Brain microvascular endothelial cell (primary cell): ENCODE results near the gene INPP4B.
"Not testable (repeated sequence)": the region's sequence is repeated elsewhere in the genome, so short reads cannot be mapped to it uniquely, and the experiment has no call there.

Experiments used
- DNase-seq: peaks from one replicate; pipeline ENCODE4 v3.0.0-alpha.2; 2020
- H3K27ac ChIP-seq: fragments of 250-450 bp; sonication (Bioruptor Pico); 2 replicates; pipeline ENCODE4 v1.5.1; 2020; ENCODE audit warnings: mild to moderate bottlenecking, moderate library complexity
- H3K27me3 ChIP-seq: fragments of 250-450 bp; sonication (Bioruptor Pico); replicated peaks from 2 replicates; pipeline ENCODE4 v1.5.1; 2020; ENCODE audit warnings: mild to moderate bottlenecking
- H3K36me3 ChIP-seq: fragments of 250-450 bp; sonication (Bioruptor Pico); replicated peaks from 2 replicates; pipeline ENCODE4 v1.5.1; 2020; ENCODE audit warnings: mild to moderate bottlenecking
- H3K4me3 ChIP-seq: 2 replicates; pipeline ENCODE4 v1.5.1; 2011; ENCODE audit warnings: low read depth, mild to moderate bottlenecking, control low read depth, low read length, moderate library complexity
- CTCF ChIP-seq: IDR thresholded peaks from 2 replicates; pipeline ENCODE4 v1.5.1; 2011; ENCODE audit warnings: low read depth, mild to moderate bottlenecking, moderate library complexity, low read length, control low read depth, inconsistent platforms; ENCODE audit errors: missing control alignments
- in situ Hi-C: cut with HindIII; loops from 2 replicates; pipeline ENCODE4 v1.10.0; 2017; ENCODE audit warnings: low sequenced_read_pairs, low pct_ligation_motif_present

INPP4B gene

GRCh38 chr4:142402900-142403299 is 443.2 kb downstream of the INPP4B start:
- Histone ChIP-seq H3K27ac (peak overlapping the region; percentile 23), H3K36me3 (no peaks in the 10 kb centered on the region), H3K27me3 (no peaks in the 10 kb centered on the region), H3K4me3 (peak overlapping the region; percentile 55)
- in situ Hi-C loops = no loop called here
- TF ChIP-seq CTCF = no peak
- DNase-seq = peak; percentile 26

GRCh38 chr4:142402156-142402555 is 443.9 kb downstream of the INPP4B start:
- no peak overlapping the region for H3K4me3 ChIP-seq
- in situ Hi-C loops = no loop called here
- no peaks in the 10 kb centered on the region for H3K27me3 ChIP-seq

GRCh38 chr4:142397364-142397991 is 448.6 kb downstream of the INPP4B start:
- DNase-seq = peak; percentile 32
- in situ Hi-C loops, H3K4me3 ChIP-seq, H3K36me3 ChIP-seq, H3K27me3 ChIP-seq: not testable (repeated sequence)
- peak overlapping the region; percentile 2 for H3K27ac ChIP-seq

More at GRCh38 chr4:142402156-142402555, 443.9 kb downstream of the INPP4B start:
- H3K27ac ChIP-seq = peak overlapping the region; percentile 23
- no peaks in the 10 kb centered on the region for H3K36me3 ChIP-seq
- TF ChIP-seq CTCF = no peak
- DNase-seq = no peak

GRCh38 chr4:142396279-142396678 is 449.8 kb downstream of the INPP4B start:
- Histone ChIP-seq H3K4me3 (no peak overlapping the region), H3K27ac (no peak overlapping the region), H3K27me3 (no peaks in the 10 kb centered on the region), H3K36me3 (no peaks in the 10 kb centered on the region)
- in situ Hi-C loops = no loop called here
- TF ChIP-seq CTCF = no peak
- DNase-seq = no peak

GRCh38 chr4:142393127-142393526 is 453.0 kb downstream of the INPP4B start:
- DNase-seq = no peak
- Histone ChIP-seq H3K36me3 (no peaks in the 10 kb centered on the region), H3K27ac (no peak overlapping the region), H3K27me3 (no peaks in the 10 kb centered on the region), H3K4me3 (no peak overlapping the region)
- TF ChIP-seq CTCF = no peak
- in situ Hi-C loops = no loop called here

GRCh38 chr4:142386856-142387255 is 459.2 kb downstream of the INPP4B start:
- H3K36me3 ChIP-seq = no peaks in the 10 kb centered on the region
- H3K27me3 ChIP-seq = no peaks in the 10 kb centered on the region
- no peak overlapping the region for H3K4me3 ChIP-seq
- H3K27ac ChIP-seq = no peak overlapping the region
- no peak for DNase-seq
- TF ChIP-seq CTCF = no peak
- in situ Hi-C loops = no loop called here
